ENCODE results near the gene CELA1.

DNA sequence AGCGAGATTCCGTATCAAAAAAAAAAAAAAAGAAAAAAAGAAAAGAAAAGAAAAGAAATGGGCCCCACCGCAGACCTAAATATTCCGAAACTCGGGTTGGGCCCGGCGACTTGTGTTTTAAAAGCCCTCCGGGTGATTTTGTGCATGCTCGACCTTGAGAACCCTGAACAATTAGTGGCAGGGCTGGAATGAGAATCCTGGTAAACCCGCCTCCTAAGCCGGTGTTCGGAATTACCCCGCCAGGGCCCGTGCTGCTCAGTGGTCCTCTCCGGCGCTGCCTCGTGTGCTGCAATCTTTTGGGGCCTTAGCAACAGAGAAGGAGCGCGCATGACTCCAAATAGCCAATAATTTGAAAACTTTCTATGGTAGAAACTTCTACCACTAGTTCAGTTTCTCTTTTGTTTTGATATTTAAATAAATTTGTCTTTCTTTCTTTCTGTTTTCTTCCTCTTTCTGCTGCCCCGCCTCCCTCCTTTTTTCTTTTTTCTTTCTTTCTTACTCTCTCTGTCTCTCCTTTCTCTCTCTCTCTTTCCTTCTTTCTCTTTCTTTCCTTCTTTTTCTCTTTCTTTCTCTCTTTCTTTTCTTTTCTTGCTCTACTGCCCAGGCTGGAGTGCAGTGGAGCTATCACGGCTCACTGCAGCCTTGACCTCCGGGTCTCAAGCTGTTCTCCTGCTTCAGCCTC, 46.2 kb upstream of the CELA1 start:
- TF ChIP-seq, protein P1, sequence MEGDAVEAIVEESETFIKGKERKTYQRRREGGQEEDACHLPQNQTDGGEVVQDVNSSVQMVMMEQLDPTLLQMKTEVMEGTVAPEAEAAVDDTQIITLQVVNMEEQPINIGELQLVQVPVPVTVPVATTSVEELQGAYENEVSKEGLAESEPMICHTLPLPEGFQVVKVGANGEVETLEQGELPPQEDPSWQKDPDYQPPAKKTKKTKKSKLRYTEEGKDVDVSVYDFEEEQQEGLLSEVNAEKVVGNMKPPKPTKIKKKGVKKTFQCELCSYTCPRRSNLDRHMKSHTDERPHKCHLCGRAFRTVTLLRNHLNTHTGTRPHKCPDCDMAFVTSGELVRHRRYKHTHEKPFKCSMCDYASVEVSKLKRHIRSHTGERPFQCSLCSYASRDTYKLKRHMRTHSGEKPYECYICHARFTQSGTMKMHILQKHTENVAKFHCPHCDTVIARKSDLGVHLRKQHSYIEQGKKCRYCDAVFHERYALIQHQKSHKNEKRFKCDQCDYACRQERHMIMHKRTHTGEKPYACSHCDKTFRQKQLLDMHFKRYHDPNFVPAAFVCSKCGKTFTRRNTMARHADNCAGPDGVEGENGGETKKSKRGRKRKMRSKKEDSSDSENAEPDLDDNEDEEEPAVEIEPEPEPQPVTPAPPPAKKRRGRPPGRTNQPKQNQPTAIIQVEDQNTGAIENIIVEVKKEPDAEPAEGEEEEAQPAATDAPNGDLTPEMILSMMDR (conservative IDR thresholded peaks at IDR 0.05 in 1 of 2, IDR thresholded peaks at IDR 0.05 in 1 of 2; ENCODE audit: extremely low read depth in 1 of 2, insufficient read depth in 1 of 2, low read depth in 1 of 2, low read length in 2 of 2): no peak
- TF ChIP-seq EZH2 (IDR thresholded peaks at IDR 0.05; ENCODE audit: borderline replicate concordance, low read length): no peak

Data from mammary epithelial cell (primary cell).